HL-60 (cell line): Measurements from ENCODE around the gene FRS3.

Experiments used
- GABPA ChIP-seq: IDR thresholded peaks from 2 replicates; pipeline ENCODE4 v1.6.1; 2012; ENCODE audit warnings: low read depth
- SPI1 ChIP-seq: IDR thresholded peaks from 2 replicates; pipeline ENCODE4 v1.6.1; 2012; ENCODE audit warnings: low read depth, mild to moderate bottlenecking, borderline replicate concordance
- TF ChIP-seq, protein P1 (sequence below): IDR thresholded peaks from one replicate; pipeline ENCODE4 v1.5.1; 2011; ENCODE audit warnings: low read length, control low read depth, inconsistent platforms; ENCODE audit not compliant: insufficient read depth

GRCh38 chr6:41730531-41731436 is 48.9 kb downstream of the FRS3 start:
- TF ChIP-seq, protein P1, sequence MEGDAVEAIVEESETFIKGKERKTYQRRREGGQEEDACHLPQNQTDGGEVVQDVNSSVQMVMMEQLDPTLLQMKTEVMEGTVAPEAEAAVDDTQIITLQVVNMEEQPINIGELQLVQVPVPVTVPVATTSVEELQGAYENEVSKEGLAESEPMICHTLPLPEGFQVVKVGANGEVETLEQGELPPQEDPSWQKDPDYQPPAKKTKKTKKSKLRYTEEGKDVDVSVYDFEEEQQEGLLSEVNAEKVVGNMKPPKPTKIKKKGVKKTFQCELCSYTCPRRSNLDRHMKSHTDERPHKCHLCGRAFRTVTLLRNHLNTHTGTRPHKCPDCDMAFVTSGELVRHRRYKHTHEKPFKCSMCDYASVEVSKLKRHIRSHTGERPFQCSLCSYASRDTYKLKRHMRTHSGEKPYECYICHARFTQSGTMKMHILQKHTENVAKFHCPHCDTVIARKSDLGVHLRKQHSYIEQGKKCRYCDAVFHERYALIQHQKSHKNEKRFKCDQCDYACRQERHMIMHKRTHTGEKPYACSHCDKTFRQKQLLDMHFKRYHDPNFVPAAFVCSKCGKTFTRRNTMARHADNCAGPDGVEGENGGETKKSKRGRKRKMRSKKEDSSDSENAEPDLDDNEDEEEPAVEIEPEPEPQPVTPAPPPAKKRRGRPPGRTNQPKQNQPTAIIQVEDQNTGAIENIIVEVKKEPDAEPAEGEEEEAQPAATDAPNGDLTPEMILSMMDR, result no peak
- TF ChIP-seq GABPA (no peak), SPI1 (no peak)
